PC-9 (cell line): ENCODE data around the gene MERTK. TPM values are rescaled to one million over a fixed set of nuclear protein-coding genes. Genes with fewer than 3 reads are reported as not detected.

Experiments used
- BruUV-seq: library from RNA; stranded (reverse); fragments of 400-500 nt; replicated peaks from 2 replicates; lab custom pipeline; 2021; lab: Mats Ljungman, UMichigan
- CTCF ChIA-PET: fragments of 300-600 bp; sonication (Branson Sonifier 250); formaldehyde crosslinking; loops from one replicate; lab custom pipeline; 2022; ENCODE audit warnings: antibody characterized with exemption; lab: Charles Lee
- POLR2A ChIA-PET: fragments of 300-600 bp; sonication (Branson Sonifier 250); formaldehyde crosslinking; loops from one replicate; lab custom pipeline; 2022; ENCODE audit warnings: antibody characterized with exemption; ENCODE audit not compliant: unreplicated experiment; lab: Charles Lee
- DNase-seq, 2 experiments: peaks; one replicate each; pipeline versions ENCODE4 v3.0.0 to v3.0.0-alpha.2; 2015 to 2022; ENCODE audit warnings: mixed read lengths in 1 of 2
- H2AFZ ChIP-seq: fragments of 200-600 bp; sonication (generic); 2 replicates; pipeline ENCODE4 v1.8.1; 2017; ENCODE audit warnings: antibody characterized with exemption
- H3F3A ChIP-seq: fragments of 200-600 bp; sonication (generic); 2 replicates; pipeline ENCODE4 v1.8.1; 2017; ENCODE audit warnings: antibody characterized with exemption, mild to moderate bottlenecking, low read depth; ENCODE audit not compliant: insufficient read depth
- H3K27ac ChIP-seq: fragments of 200-600 bp; sonication (generic); 2 replicates; pipeline ENCODE4 v1.6.1; 2016; ENCODE audit warnings: mixed run types
- H3K27me3 ChIP-seq: fragments of 200-600 bp; sonication (generic); 2 replicates; pipeline ENCODE4 v1.6.1; 2016; ENCODE audit warnings: low read depth, mixed run types; ENCODE audit not compliant: insufficient read depth
- H3K36me3 ChIP-seq: fragments of 200-600 bp; sonication (generic); 2 replicates; pipeline ENCODE4 v1.6.1; 2016; ENCODE audit warnings: low read depth, mixed run types
- H3K4me1 ChIP-seq: fragments of 200-600 bp; sonication (generic); replicated peaks from 2 replicates; pipeline ENCODE4 v1.6.1; 2016; ENCODE audit warnings: mixed run types; ENCODE audit not compliant: insufficient read depth
- H3K4me2 ChIP-seq: fragments of 200-600 bp; sonication (generic); 2 replicates; pipeline ENCODE4 v1.6.1; 2017; ENCODE audit warnings: mixed run types
- H3K4me3 ChIP-seq: fragments of 200-600 bp; sonication (generic); 2 replicates; pipeline ENCODE4 v1.6.1; 2016; ENCODE audit warnings: mixed run types
- H3K79me2 ChIP-seq: fragments of 200-600 bp; sonication (generic); 2 replicates; pipeline ENCODE4 v1.6.1; 2017; ENCODE audit warnings: low read depth, mixed run types
- H3K9me2 ChIP-seq: fragments of 200-600 bp; sonication (generic); 2 replicates; pipeline ENCODE4 v1.8.1; 2017; ENCODE audit warnings: mild to moderate bottlenecking; ENCODE audit not compliant: insufficient read depth
- H3K9me3 ChIP-seq: fragments of 200-600 bp; sonication (generic); 2 replicates; pipeline ENCODE4 v1.8.1; 2016; ENCODE audit warnings: low read depth; ENCODE audit not compliant: insufficient read depth
- H4K20me1 ChIP-seq: fragments of 200-600 bp; sonication (generic); 2 replicates; pipeline ENCODE4 v1.8.1; 2017; ENCODE audit not compliant: insufficient read depth
- EZH2 ChIP-seq: fragments of 200-600 bp; sonication (generic); IDR thresholded peaks from 2 replicates; pipeline ENCODE4 v1.8.0; 2017; ENCODE audit warnings: antibody characterized with exemption, low read depth
- intact Hi-C: fragments of 100-400 bp; cut with micrococcal nuclease; formaldehyde crosslinking; loops from one replicate; pipeline ENCODE4 v1.10.0; 2022; ENCODE audit not compliant: unreplicated experiment
- total RNA-seq: library from RNA; stranded (reverse); gene quantifications from 2 replicates; pipeline ENCODE4 v1.2.3, GENCODE V29; 2021
- TF ChIP-seq, protein P1 (sequence below): fragments of 200-600 bp; sonication (generic); conservative IDR thresholded peaks from 2 replicates; pipeline ENCODE4 v1.6.1; 2017; ENCODE audit warnings: mixed run types, antibody characterized with exemption, mild to moderate bottlenecking, moderate library complexity

The MERTK gene
- total RNA-seq, 1 experiment from 2014 or later = 1.6 TPM

DNA sequence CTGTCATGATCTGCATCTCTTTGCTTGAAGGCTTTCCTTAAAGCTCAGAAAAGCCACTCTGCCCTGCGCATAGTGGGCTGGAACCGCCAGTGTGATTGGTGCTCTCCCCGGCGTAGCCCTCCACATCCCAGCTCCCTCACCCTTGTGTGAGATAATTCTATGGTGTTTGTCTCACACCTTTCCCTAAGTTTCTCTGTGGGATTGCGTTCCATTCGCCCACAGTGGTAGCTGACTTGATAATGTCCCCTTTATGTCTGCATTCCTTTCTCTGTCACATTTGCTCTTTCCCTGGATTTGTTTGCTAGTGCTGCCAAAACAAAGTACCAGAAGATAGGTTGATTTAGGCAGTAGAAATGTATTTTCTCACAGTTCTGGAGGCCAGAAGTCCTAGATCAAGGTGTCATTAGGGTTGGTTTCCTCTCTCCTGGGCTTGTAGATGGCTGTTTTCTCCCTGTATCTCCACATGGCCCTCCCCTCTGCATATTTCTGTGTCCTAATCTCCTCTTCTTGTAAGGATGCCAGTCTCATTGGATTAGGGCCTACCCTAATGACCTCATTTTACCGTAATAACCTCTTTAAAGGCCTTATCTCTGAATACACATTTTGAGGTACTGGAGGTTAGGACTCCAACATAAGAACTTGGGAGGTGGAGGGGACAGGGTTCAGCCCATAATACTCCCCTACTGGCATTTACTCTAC, 149.3 kb downstream of the MERTK start:
- Histone ChIP-seq H2AFZ (no peak overlapping the region), H3F3A (no peaks in the 10 kb centered on the region), H3K27me3 (no peaks in the 10 kb centered on the region), H3K79me2 (no peaks in the 10 kb centered on the region), H3K36me3 (no peaks in the 10 kb centered on the region), H3K4me2 (no peak overlapping the region), H3K4me3 (no peak overlapping the region), H3K4me1 (peaks cover 5% of the 10 kb centered on the region), H4K20me1 (no peaks in the 10 kb centered on the region), H3K9me2 (no peaks in the 10 kb centered on the region), H3K27ac (no peak overlapping the region), H3K9me3 (peaks cover 12% of the 10 kb centered on the region; the same call in 1 of the 2 replicates)
- TF ChIP-seq EZH2 = no peak
- TF ChIP-seq, protein P1, sequence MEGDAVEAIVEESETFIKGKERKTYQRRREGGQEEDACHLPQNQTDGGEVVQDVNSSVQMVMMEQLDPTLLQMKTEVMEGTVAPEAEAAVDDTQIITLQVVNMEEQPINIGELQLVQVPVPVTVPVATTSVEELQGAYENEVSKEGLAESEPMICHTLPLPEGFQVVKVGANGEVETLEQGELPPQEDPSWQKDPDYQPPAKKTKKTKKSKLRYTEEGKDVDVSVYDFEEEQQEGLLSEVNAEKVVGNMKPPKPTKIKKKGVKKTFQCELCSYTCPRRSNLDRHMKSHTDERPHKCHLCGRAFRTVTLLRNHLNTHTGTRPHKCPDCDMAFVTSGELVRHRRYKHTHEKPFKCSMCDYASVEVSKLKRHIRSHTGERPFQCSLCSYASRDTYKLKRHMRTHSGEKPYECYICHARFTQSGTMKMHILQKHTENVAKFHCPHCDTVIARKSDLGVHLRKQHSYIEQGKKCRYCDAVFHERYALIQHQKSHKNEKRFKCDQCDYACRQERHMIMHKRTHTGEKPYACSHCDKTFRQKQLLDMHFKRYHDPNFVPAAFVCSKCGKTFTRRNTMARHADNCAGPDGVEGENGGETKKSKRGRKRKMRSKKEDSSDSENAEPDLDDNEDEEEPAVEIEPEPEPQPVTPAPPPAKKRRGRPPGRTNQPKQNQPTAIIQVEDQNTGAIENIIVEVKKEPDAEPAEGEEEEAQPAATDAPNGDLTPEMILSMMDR = no peak
- intact Hi-C loops = loop anchor here (1.0 to 2.0 kb wide), 2 partner anchors 160 to 535 kb away; no protein-coding TSS in a partner anchor
- BruUV-seq = no TSS peak
- ChIA-PET POLR2A (interaction anchor here (0.8 kb wide), 1 partner anchor 150 kb away, joined by 3 read pairs; no protein-coding TSS in a partner anchor), CTCF (interaction anchor here (0.6 kb wide), 2 partner anchors 149 to 471 kb away, joined by 5 to 8 read pairs; partner anchors contain the start of gene MERTK)
- DNase-seq = no peak

DNA sequence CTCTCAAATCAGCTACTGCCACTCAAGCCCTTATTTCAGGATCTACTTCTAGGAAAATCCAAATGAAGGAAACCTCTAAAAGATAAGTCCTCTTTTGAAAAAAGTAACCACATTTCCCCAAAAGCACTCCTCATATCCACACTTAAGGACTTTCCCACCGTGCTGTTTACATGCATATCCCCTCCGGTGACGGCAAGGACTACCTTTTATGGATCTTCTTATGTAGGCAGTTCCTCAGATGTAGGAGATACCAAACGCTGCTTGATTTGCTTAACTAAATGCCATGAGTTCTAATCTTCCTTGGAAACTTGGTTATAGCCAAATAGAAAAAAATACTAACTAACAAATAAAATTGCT, 149.8 kb downstream of the MERTK start:
- Histone ChIP-seq H4K20me1 (no peaks in the 10 kb centered on the region), H3K4me1 (peaks cover under 1% of the 10 kb centered on the region), H3K27ac (no peak overlapping the region), H3K4me3 (no peak overlapping the region), H2AFZ (no peak overlapping the region), H3K36me3 (no peaks in the 10 kb centered on the region), H3K79me2 (no peaks in the 10 kb centered on the region), H3K9me2 (no peaks in the 10 kb centered on the region), H3K27me3 (no peaks in the 10 kb centered on the region), H3F3A (no peaks in the 10 kb centered on the region), H3K9me3 (peaks cover 12% of the 10 kb centered on the region; the same call in 1 of the 2 replicates), H3K4me2 (no peak overlapping the region)
- intact Hi-C loops = loop anchor here (1.0 to 2.0 kb wide), 2 partner anchors 161 to 535 kb away; no protein-coding TSS in a partner anchor
- ChIA-PET POLR2A (no interaction called here), CTCF (interaction anchor here (0.6 kb wide), 1 partner anchor 471 kb away, joined by 8 read pairs; no protein-coding TSS in a partner anchor)
- DNase-seq = no peak
- no TSS peak for BruUV-seq
- TF ChIP-seq, protein P1 = no peak
- TF ChIP-seq EZH2 = no peak

DNA sequence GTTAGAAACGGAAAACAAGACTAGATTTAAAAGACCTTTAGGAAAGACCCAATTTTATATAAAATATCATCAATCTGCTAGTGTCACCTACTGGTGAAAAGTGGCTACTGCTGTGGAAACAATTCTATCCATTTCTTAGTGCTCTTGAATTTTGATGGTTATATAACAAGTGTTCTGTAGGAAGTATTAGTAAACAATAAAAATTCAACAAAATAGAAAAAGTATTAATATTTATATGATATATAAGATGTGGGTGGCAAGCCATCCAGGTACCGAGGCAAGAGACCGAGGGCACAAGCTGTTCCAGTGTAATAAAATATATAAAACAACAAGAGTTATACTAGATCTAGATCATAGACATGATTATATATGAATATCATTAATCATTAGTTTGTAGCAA, 150.5 kb downstream of the MERTK start:
- POLR2A ChIA-PET = no interaction called here
- Histone ChIP-seq H3K9me3 (peaks cover 12% of the 10 kb centered on the region; the same call in 1 of the 2 replicates), H3K9me2 (no peaks in the 10 kb centered on the region), H3K36me3 (no peaks in the 10 kb centered on the region), H3K27me3 (no peaks in the 10 kb centered on the region), H3K4me3 (no peak overlapping the region), H3K27ac (no peak overlapping the region), H3K4me1 (peaks cover 7% of the 10 kb centered on the region), H3F3A (peaks cover 5% of the 10 kb centered on the region), H3K4me2 (no peak overlapping the region), H4K20me1 (no peaks in the 10 kb centered on the region), H3K79me2 (no peaks in the 10 kb centered on the region), H2AFZ (no peak overlapping the region)
- CTCF ChIA-PET = no interaction called here
- peak; percentile 33 to 68 for DNase-seq
- TF ChIP-seq, protein P1 = peak; percentile 89
- no peak for TF ChIP-seq EZH2
- no TSS peak for BruUV-seq
- intact Hi-C loops = loop anchor here (1.0 to 2.0 kb wide), 3 partner anchors 151 to 534 kb away; partner anchors contain the start of gene MERTK
